SK-N-MC (cell line): ENCODE results near the gene CD200R1.

Source experiments
- DNase-seq: peaks from one replicate; pipeline ENCODE4 v3.0.0-alpha.2; 2011; ENCODE audit warnings: low read depth, low spot score
- H3K27ac ChIP-seq: fragments of 200-600 bp; sonication (generic); 2 replicates; pipeline ENCODE4 v1.5.1; 2016; ENCODE audit warnings: mixed run types
- H3K36me3 ChIP-seq: fragments of 200-600 bp; sonication (generic); 2 replicates; pipeline ENCODE4 v1.6.1; 2017; ENCODE audit warnings: antibody characterized with exemption, low read length, mixed read lengths; ENCODE audit not compliant: insufficient read depth
- H3K4me3 ChIP-seq: fragments of 200-600 bp; sonication (generic); 2 replicates; pipeline ENCODE4 v1.5.1; 2016
- H3K9ac ChIP-seq: fragments of 200-600 bp; sonication (generic); 2 replicates; pipeline ENCODE4 v1.8.0; 2017; ENCODE audit warnings: mixed run types, mixed read lengths; ENCODE audit not compliant: insufficient read length
- H3K9me3 ChIP-seq: fragments of 200-600 bp; sonication (generic); 2 replicates; pipeline ENCODE4 v1.6.1; 2017; ENCODE audit warnings: low read depth, mild to moderate bottlenecking, antibody characterized with exemption, low read length, moderate library complexity, mixed read lengths
- EZH2 ChIP-seq: fragments of 200-600 bp; sonication (generic); IDR thresholded peaks from one replicate; pipeline ENCODE4 v1.6.1; 2017; ENCODE audit warnings: antibody characterized with exemption
- FOXP2 ChIP-seq: optimal IDR thresholded peaks from 2 replicates; pipeline ENCODE3; 2011; ENCODE audit warnings: mild to moderate bottlenecking, moderate library complexity; ENCODE audit not compliant: insufficient read depth; ENCODE audit errors: extremely low read length, control extremely low read depth
- POLR2AphosphoS5 ChIP-seq: IDR thresholded peaks from 2 replicates; pipeline ENCODE4 v1.6.1; 2012; ENCODE audit warnings: mild to moderate bottlenecking, low read depth, low read length, borderline replicate concordance

The CD200R1 gene

GRCh38 chr3:113002679-113003078 is 27.8 kb upstream of the CD200R1 start:
- TF ChIP-seq EZH2, result no peak
- Histone ChIP-seq H3K4me3 (no peak overlapping the region), H3K9ac (no peak overlapping the region), H3K36me3 (peaks cover 91% of the 10 kb centered on the region), H3K27ac (no peak overlapping the region), H3K9me3 (no peaks in the 10 kb centered on the region)
- no peak for DNase-seq

- Histone ChIP-seq H3K4me3 (no peak overlapping the region), H3K27ac (no peak overlapping the region), H3K9me3 (no peaks in the 10 kb centered on the region), H3K36me3 (peaks cover 90% of the 10 kb centered on the region), H3K9ac (no peak overlapping the region)
- DNase-seq, result no peak
- TF ChIP-seq EZH2 (no peak), FOXP2 (no peak), POLR2AphosphoS5 (no peak)
Measured at GRCh38 chr3:113002037-113002436, 27.1 kb upstream of the CD200R1 start.

- no peak overlapping the region for H3K9ac ChIP-seq
- peaks cover 80% of the 10 kb centered on the region for H3K36me3 ChIP-seq
- TF ChIP-seq FOXP2 (no peak), POLR2AphosphoS5 (no peak), EZH2 (no peak)
- no peak overlapping the region for H3K27ac ChIP-seq
- H3K4me3 ChIP-seq, result no peak overlapping the region
- no peaks in the 10 kb centered on the region for H3K9me3 ChIP-seq
- DNase-seq, result no peak
Measured at GRCh38 chr3:113000691-113001090, 25.8 kb upstream of the CD200R1 start.

- peaks cover 35% of the 10 kb centered on the region for H3K36me3 ChIP-seq
- H3K27ac ChIP-seq, result no peak overlapping the region
- DNase-seq, result no peak
- TF ChIP-seq FOXP2 (no peak), POLR2AphosphoS5 (no peak), EZH2 (no peak)
- H3K4me3 ChIP-seq, result no peak overlapping the region
- no peaks in the 10 kb centered on the region for H3K9me3 ChIP-seq
- no peak overlapping the region for H3K9ac ChIP-seq
Measured at GRCh38 chr3:112995800-112996199, 20.9 kb upstream of the CD200R1 start.

- DNase-seq, result peak; percentile 44
- Histone ChIP-seq H3K36me3 (no peaks in the 10 kb centered on the region; the same call in 1 of the 2 replicates), H3K9ac (peak within 1 kb of the TSS; percentile 88), H3K4me3 (peak within 1 kb of the TSS; percentile 94), H3K9me3 (no peaks in the 10 kb centered on the region), H3K27ac (peak within 1 kb of the TSS; percentile 64; the same call in 1 of the 2 replicates)
- TF ChIP-seq POLR2AphosphoS5 (peak; percentile 95), FOXP2 (no peak), EZH2 (no peak)
Measured at GRCh38 chr3:112990672-112991602, 16.0 kb upstream of the CD200R1 start, which contains the start of gene GTPBP8. GTPBP8 (plus strand) TSS chr3:112990984; CDS start chr3:112991000, 16 bp downstream.

GRCh38 chr3:112987710-112988334 is 12.9 kb upstream of the CD200R1 start:
- no peak for TF ChIP-seq EZH2
- no peak for TF ChIP-seq POLR2AphosphoS5
- no peak for TF ChIP-seq FOXP2
- Histone ChIP-seq H3K36me3 (no peaks in the 10 kb centered on the region), H3K9me3 (no peaks in the 10 kb centered on the region), H3K9ac (no peak overlapping the region), H3K4me3 (no peak overlapping the region), H3K27ac (no peak overlapping the region)
- DNase-seq, result no peak

- Histone ChIP-seq H3K9ac (no peak overlapping the region), H3K36me3 (no peaks in the 10 kb centered on the region), H3K4me3 (no peak overlapping the region), H3K27ac (no peak overlapping the region), H3K9me3 (no peaks in the 10 kb centered on the region)
- no peak for DNase-seq
- TF ChIP-seq POLR2AphosphoS5, result no peak
- no peak for TF ChIP-seq EZH2
- TF ChIP-seq FOXP2, result no peak
Measured at GRCh38 chr3:112984485-112984884, 9.6 kb upstream of the CD200R1 start.

- H3K27ac ChIP-seq, result no peak overlapping the region
- H3K36me3 ChIP-seq, result no peaks in the 10 kb centered on the region
- no peak overlapping the region for H3K4me3 ChIP-seq
- H3K9me3 ChIP-seq, result no peaks in the 10 kb centered on the region
- TF ChIP-seq FOXP2, result no peak
- no peak for TF ChIP-seq POLR2AphosphoS5
- TF ChIP-seq EZH2, result no peak
- no peak overlapping the region for H3K9ac ChIP-seq
- no peak for DNase-seq
Measured at GRCh38 chr3:112982710-112983109, 7.8 kb upstream of the CD200R1 start.
